ENCODE results near the gene KLRC4. TPM values are rescaled to one million over a fixed set of nuclear protein-coding genes. Genes with fewer than 3 reads are reported as not detected.
"Not testable (repeated sequence)": the region's sequence is repeated elsewhere in the genome, so short reads cannot be mapped to it uniquely, and the experiment has no call there.

The KLRC4 gene
- total RNA-seq, 1 experiment from 2014 or later = 2.1 TPM

DNA sequence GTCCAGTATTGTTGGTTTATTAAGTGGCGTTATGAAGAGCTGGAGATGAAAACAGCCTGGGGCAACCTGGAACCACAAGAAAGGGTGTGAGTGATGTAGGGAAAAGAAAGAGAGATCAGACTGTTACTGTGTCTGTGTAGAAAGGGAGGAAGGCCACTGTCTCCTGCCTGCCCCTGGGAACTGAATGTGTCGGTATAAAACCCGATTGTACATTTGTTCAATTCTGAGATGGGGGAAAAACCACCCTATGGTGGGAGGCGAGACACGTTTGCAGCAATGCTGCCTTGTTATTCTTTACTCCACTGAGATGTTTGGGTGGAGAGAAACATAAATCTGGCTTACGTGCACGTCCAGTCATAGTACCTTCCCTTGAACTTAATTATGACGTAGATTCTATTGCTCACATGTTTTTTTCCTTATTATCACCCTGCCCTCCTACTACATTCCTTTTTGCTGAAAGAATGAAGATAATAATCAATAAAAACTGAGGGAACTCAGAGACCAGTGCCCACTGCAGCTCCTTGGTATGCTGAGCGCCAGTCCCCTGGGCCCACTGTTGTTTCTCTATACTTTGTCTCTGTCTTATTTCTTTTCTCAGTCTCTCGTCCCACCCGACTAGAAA lies 14.9 kb downstream of the KLRC4 start:
- RAD21 ChIA-PET (ENCODE audit: low non-redundant PET in 1 of 2, low total read pairs in 2 of 2, uncharacterized antibody in 2 of 2, unreplicated experiment in 2 of 2) = not testable (repeated sequence)

GRCh38 chr12:10393291-10393690 lies 16.3 kb downstream of the KLRC4 start:
- H4K20me1 ChIP-seq (ENCODE audit: insufficient read depth) = no peaks in the 10 kb centered on the region
- ATAC-seq = no peak
- H3K9me3 ChIP-seq (ENCODE audit: control insufficient read depth in 1 of 2, insufficient read depth in 1 of 2, low read depth in 1 of 2, low read length in 2 of 2) = no peaks in the 10 kb centered on the region
- H3K4me3 ChIP-seq (replicated peaks in 1 of 2; ENCODE audit: low read depth in 1 of 2, low read length in 2 of 2) = no peak overlapping the region
- H3K27ac ChIP-seq (ENCODE audit: low read depth, low read length) = peak overlapping the region; percentile 62; the same call in 1 of the 2 replicates
- ChIA-PET CTCF (interaction anchor here (1.0 to 1.3 kb wide), 2 partner anchors 18 to 27 kb away, joined by 4 to 6 read pairs; no protein-coding TSS in a partner anchor), POLR2A (no interaction called here), RAD21 (ENCODE audit: low non-redundant PET in 1 of 2, low total read pairs in 2 of 2, uncharacterized antibody in 2 of 2, unreplicated experiment in 2 of 2) (no interaction called here)
- no peaks in the 10 kb centered on the region for H3K36me3 ChIP-seq (ENCODE audit: control insufficient read depth in 1 of 2, insufficient read depth in 2 of 2, low read length in 2 of 2)
- no peak overlapping the region for H3K9ac ChIP-seq (ENCODE audit: low read length)
- H3K79me2 ChIP-seq (ENCODE audit: insufficient read depth, low read length) = no peaks in the 10 kb centered on the region
- H3K27me3 ChIP-seq (ENCODE audit: insufficient read depth, low read length) = no peaks in the 10 kb centered on the region
- intact Hi-C loops (cut with micrococcal nuclease) = no loop called here
- peaks cover 20 to 45% of the 10 kb centered on the region in 2 experiments for H3K4me1 ChIP-seq (ENCODE audit: control insufficient read depth in 1 of 2, insufficient read depth in 2 of 2, low read length in 2 of 2)
- H2AFZ ChIP-seq (ENCODE audit: low read depth, low read length, poor library complexity, severe bottlenecking) = no peak overlapping the region
- no TSS peak for BruUV-seq (replicated peaks)
- no peak for TF ChIP-seq FOSL1 (IDR thresholded peaks at IDR 0.05; ENCODE audit: low read depth)
- no peak for TF ChIP-seq ELF1 (IDR thresholded peaks at IDR 0.05; ENCODE audit: borderline replicate concordance, low read depth)
- TF ChIP-seq EZH2 (IDR thresholded peaks at IDR 0.05) = no peak
- H3K9me2 ChIP-seq (ENCODE audit: insufficient read depth) = no peaks in the 10 kb centered on the region
- DNase-seq (ENCODE audit: low read depth, low spot score) = no peak
- no peak overlapping the region for H3K4me2 ChIP-seq (ENCODE audit: low read length)

More for the DNA sequence above, 14.9 kb downstream of the KLRC4 start:
- POLR2A ChIA-PET; DNase-seq (ENCODE audit: low read depth, low spot score); ATAC-seq; BruUV-seq (replicated peaks); H3K79me2 ChIP-seq (ENCODE audit: insufficient read depth, low read length); H3K36me3 ChIP-seq (ENCODE audit: control insufficient read depth in 1 of 2, insufficient read depth in 2 of 2, low read length in 2 of 2); H3K4me2 ChIP-seq (ENCODE audit: low read length); H3K4me3 ChIP-seq (replicated peaks in 1 of 2; ENCODE audit: low read depth in 1 of 2, low read length in 2 of 2); intact Hi-C loops (cut with micrococcal nuclease); H3K9ac ChIP-seq (ENCODE audit: low read length); H4K20me1 ChIP-seq (ENCODE audit: insufficient read depth); H3K27me3 ChIP-seq (ENCODE audit: insufficient read depth, low read length); H3K9me2 ChIP-seq (ENCODE audit: insufficient read depth); H3K9me3 ChIP-seq (ENCODE audit: control insufficient read depth in 1 of 2, insufficient read depth in 1 of 2, low read depth in 1 of 2, low read length in 2 of 2); H2AFZ ChIP-seq (ENCODE audit: low read depth, low read length, poor library complexity, severe bottlenecking); CTCF ChIA-PET: not testable (repeated sequence)
- H3K27ac ChIP-seq (ENCODE audit: low read depth, low read length) = peak overlapping the region; percentile 49
- H3K4me1 ChIP-seq (ENCODE audit: control insufficient read depth in 1 of 2, insufficient read depth in 2 of 2, low read length in 2 of 2) = peaks cover 20 to 45% of the 10 kb centered on the region in 2 experiments
- TF ChIP-seq TCF7L2 (IDR thresholded peaks at IDR 0.05; ENCODE audit: borderline replicate concordance, extremely low read depth, insufficient read depth, insufficient read length) = peak; percentile 31

All from HCT116 (cell line).